ENCODE measurements around the gene WDR1.
A peak's percentile ranks its signal among the peaks of the same experiment; 100 is the strongest.

The WDR1 gene

DNA sequence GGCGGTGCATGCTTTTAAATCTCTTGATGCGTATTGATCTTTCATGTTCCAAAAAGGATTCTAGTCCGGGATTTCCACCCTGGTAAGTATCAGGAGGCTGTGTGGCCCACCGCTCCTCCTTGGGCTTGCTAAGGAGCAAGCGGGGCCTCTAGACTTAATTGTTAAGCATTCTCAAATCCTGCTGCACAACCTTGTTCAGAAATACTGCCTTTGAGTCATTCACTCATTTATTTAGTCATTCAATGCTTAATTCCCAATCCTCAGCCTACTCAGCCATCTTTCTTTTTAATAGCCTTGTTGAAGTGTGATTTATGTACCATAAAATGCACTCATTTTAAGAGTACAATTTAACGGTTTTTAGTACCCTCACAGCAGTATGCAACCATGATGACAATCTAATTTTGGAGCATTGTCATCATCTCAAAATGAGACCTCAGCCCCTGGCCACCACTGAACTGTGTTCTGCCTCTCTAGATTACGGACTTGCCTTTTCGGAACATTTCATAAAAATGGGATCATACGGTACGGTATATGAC is 79.7 kb downstream of the WDR1 start:
- Histone ChIP-seq H3K4me3 (no peak overlapping the region), H3K9me3 (no peaks in the 10 kb centered on the region), H3K4me1 (peaks cover 0 to 9% (median 3%) of the 10 kb centered on the region in 4 donors), H3K27ac (no peak overlapping the region), H3K27me3 (no peaks in the 10 kb centered on the region), H3K36me3 (peaks cover 1 to 16% (median 11%) of the 10 kb centered on the region in 3 donors)
- DNase-seq: no peak
- TF ChIP-seq, protein P1, sequence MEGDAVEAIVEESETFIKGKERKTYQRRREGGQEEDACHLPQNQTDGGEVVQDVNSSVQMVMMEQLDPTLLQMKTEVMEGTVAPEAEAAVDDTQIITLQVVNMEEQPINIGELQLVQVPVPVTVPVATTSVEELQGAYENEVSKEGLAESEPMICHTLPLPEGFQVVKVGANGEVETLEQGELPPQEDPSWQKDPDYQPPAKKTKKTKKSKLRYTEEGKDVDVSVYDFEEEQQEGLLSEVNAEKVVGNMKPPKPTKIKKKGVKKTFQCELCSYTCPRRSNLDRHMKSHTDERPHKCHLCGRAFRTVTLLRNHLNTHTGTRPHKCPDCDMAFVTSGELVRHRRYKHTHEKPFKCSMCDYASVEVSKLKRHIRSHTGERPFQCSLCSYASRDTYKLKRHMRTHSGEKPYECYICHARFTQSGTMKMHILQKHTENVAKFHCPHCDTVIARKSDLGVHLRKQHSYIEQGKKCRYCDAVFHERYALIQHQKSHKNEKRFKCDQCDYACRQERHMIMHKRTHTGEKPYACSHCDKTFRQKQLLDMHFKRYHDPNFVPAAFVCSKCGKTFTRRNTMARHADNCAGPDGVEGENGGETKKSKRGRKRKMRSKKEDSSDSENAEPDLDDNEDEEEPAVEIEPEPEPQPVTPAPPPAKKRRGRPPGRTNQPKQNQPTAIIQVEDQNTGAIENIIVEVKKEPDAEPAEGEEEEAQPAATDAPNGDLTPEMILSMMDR (IDR thresholded peaks at IDR 0.05): no peak
- intact Hi-C loops (cut with DNase I; ENCODE audit: low total_unique reads): no loop called here

DNA sequence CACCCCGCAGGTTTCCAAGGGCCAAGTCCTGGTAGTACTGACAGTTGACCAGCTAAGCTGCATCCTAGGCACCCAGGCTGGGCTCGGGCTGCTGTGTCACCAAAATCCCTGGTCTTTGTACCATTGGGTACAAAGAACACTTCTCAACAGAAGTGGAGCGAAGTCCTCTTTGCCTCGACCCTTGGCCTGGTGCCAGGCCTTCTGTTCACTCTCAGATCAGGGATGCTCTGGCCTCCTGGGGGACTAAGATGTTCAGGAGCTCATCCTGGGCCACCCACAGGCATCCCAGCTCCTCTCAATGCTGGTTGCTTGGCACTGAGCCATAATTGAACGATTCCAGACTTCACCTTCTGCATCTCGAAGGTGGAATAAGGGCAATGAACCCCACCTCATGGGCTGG is 81.5 kb downstream of the WDR1 start:
- TF ChIP-seq, protein P1 (IDR thresholded peaks at IDR 0.05): no peak
- Histone ChIP-seq H3K36me3 (peaks cover 0 to 9% (median 6%) of the 10 kb centered on the region in 3 donors), H3K27ac (no peak overlapping the region), H3K4me1 (peaks cover 0 to 12% (median 3%) of the 10 kb centered on the region in 4 donors), H3K27me3 (no peaks in the 10 kb centered on the region), H3K9me3 (no peaks in the 10 kb centered on the region), H3K4me3 (no peak overlapping the region)
- intact Hi-C loops (cut with DNase I; ENCODE audit: low total_unique reads): no loop called here
- no peak for DNase-seq

DNA sequence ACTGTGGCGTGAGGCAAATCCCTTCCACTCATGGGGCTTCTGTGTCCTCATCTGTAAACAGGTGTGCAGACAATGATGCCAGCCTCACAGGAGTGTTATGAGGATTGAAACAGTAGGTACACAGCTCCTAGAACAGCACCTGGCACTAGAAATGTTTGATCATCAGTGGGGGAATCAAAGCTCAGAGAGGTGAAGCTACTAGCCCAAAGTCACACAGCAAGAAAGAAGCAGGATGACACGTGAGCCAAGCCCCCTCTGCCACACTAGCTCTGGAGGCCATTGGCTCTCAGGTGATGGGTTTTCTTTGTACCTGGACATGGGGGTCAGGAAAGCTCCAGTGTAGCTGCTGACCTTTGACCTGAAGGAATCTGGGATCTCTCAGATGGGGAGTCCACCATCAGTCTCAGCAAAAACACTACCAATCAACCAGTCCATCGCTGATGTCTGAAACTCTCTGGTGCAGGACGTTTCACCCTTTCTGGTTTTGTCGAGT is 81.9 kb downstream of the WDR1 start:
- DNase-seq: no peak
- Histone ChIP-seq H3K36me3 (peaks cover 0 to 9% (median 1%) of the 10 kb centered on the region in 3 donors), H3K9me3 (no peaks in the 10 kb centered on the region), H3K4me3 (no peak overlapping the region), H3K4me1 (peaks cover 0 to 12% (median 3%) of the 10 kb centered on the region in 4 donors), H3K27ac (no peak overlapping the region), H3K27me3 (no peaks in the 10 kb centered on the region)
- intact Hi-C loops (cut with DNase I; ENCODE audit: low total_unique reads): no loop called here
- TF ChIP-seq, protein P1 (IDR thresholded peaks at IDR 0.05): no peak

DNA sequence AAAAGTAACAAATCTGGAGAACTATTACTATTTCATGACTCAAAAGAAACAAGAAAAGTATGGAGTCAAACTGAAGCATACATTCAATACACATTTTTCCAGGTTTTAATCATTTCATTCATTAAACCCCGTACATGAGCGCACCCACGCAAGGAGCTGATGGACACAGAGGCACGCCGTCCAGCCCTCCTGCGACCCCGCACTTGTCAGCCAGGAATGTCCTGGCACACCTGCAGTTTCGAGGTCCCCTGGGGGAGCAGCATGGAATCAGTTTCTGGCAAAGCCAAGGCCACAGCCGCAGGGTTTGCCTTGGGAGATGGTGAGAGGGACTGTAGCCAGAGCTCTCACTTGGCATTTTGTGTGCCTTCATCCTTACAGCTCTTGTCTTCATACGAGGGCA is 82.5 kb downstream of the WDR1 start:
- TF ChIP-seq, protein P1 (IDR thresholded peaks at IDR 0.05): no peak

DNA sequence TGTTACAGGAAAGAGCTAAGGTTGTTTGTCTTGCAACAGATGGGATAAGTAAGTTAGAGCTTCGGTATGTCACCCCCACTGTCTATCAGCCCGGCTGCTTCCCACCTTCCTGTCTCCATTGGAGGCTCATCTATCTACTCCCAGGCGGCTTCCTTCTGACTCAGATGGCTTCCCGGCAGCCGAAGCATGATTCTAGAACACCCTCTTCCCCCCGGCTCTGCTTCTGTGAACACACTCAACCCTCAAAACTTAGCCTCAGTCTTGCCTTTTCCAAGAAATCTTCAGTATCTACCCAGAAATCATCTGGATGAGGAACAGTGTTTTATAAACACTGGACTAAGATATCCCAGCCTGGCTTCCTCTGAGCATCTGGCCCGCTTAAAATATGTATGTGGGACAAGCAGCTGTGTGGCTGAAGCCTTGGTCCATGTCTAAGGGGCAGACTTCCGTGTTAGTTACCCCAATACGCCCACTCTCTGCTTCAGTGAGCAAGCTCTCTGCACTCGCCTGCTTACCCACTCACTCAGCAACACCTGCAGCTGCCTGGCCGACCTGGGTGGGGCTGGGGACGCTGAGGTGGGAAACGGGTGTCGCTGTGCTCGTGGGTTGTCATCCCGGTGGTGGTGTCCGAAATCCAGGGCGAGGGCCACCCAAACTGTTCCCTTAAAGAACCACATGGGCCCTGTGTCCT is 83.3 kb downstream of the WDR1 start:
- Histone ChIP-seq H3K36me3 (no peaks in the 10 kb centered on the region), H3K9me3 (no peaks in the 10 kb centered on the region), H3K4me1 (peaks cover 0 to 12% (median 3%) of the 10 kb centered on the region in 4 donors), H3K27ac (no peak overlapping the region), H3K4me3 (no peak overlapping the region), H3K27me3 (no peaks in the 10 kb centered on the region)
- DNase-seq: peak; percentile 44 to 61
- TF ChIP-seq, protein P1 (IDR thresholded peaks at IDR 0.05): no peak
- intact Hi-C loops (cut with DNase I; ENCODE audit: low total_unique reads): no loop called here

More for the DNA sequence above, 82.5 kb downstream of the WDR1 start:
- DNase-seq: peak in 1 of 2 donors; percentile 21
- Histone ChIP-seq H3K4me1 (peaks cover 0 to 12% (median 3%) of the 10 kb centered on the region in 4 donors), H3K4me3 (no peak overlapping the region), H3K27ac (no peak overlapping the region), H3K27me3 (no peaks in the 10 kb centered on the region), H3K36me3 (peaks cover 0 to 6% (median 0%) of the 10 kb centered on the region in 3 donors), H3K9me3 (no peaks in the 10 kb centered on the region)
- intact Hi-C loops (cut with DNase I; ENCODE audit: low total_unique reads): no loop called here
